GM12892 (cell line): ENCODE measurements around the gene PSPC1.
"Not testable (repeated sequence)": the region's sequence is repeated elsewhere in the genome, so short reads cannot be mapped to it uniquely, and the experiment has no call there.

ENCODE experiments used
- DNase-seq: peaks from one replicate; pipeline ENCODE4 v3.0.0; 2011; ENCODE audit not compliant: insufficient read length
- FAIRE-seq: peaks from 2 replicates; lab custom pipeline; 2011; peaks lifted over from hg19 to GRCh38; lab: Jason Lieb, UNC
- POLR2A ChIP-seq: IDR thresholded peaks from 2 replicates; pipeline ENCODE4 v1.6.1; 2011; ENCODE audit warnings: low read depth, low read length, control low read depth
- POLR2AphosphoS5 ChIP-seq: IDR thresholded peaks from 2 replicates; pipeline ENCODE4 v1.6.1; 2011; ENCODE audit warnings: low read depth, low read length, control low read depth
- TAF1 ChIP-seq: IDR thresholded peaks from 2 replicates; pipeline ENCODE4 v1.6.1; 2011; ENCODE audit warnings: low read depth, mild to moderate bottlenecking, control low read depth, low read length, borderline replicate concordance

PSPC1 gene

DNA sequence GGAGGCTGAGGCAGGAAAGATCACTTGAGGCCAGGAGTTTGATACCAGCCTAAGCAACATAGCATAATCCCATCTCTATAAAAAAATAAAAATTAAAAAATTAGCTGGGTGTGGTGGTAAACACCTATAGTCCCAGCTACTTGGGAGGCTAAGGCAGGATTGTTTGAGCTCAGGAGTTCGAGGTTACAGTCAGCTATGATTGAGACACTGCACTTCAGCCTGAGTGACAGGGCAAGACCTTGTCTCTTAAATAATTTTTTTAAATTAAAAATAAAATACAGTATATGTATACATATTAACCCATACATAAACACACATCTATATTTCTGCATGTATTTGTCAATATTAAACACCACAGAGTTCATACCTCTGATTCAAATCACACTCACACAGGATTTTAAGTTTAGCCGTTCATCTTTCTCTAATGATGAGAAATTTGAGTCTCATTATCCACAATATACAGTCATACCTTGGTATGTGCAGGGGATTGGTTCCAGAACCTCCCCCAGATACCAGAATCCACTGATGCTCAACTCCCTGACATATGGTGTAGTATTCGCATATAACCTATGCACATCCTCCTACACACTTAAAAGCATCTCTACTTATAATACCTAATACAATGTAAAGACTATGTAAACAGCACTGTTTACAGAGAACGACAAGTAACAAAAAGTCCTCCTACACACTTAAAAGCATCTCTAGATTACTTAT is 44.7 kb downstream of the PSPC1 start:
- FAIRE-seq (no peak), DNase-seq (no peak)
- TF ChIP-seq TAF1 (no peak), POLR2AphosphoS5 (no peak), POLR2A (no peak)

DNA sequence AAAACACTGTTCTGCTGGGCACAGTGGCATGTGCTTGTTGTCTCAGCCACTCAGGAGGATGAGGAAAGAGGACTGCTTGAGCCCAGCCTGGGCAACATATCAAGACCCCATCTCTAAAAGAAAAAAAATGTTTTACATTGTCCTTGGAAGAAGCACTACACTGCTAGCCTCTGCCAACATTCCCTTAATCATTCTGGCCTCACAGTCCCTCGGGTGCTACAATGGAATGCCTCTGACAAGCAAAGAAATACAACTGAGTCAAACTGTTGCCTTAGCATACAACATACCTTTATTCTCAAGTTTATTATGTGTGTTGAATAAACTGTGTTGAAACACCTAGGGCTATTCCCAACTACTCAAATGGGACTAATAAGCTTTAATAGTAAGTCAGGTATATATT is 56.1 kb downstream of the PSPC1 start:
- no peak for FAIRE-seq
- DNase-seq = no peak
- TF ChIP-seq POLR2AphosphoS5 (no peak), POLR2A (no peak), TAF1 (no peak)

DNA sequence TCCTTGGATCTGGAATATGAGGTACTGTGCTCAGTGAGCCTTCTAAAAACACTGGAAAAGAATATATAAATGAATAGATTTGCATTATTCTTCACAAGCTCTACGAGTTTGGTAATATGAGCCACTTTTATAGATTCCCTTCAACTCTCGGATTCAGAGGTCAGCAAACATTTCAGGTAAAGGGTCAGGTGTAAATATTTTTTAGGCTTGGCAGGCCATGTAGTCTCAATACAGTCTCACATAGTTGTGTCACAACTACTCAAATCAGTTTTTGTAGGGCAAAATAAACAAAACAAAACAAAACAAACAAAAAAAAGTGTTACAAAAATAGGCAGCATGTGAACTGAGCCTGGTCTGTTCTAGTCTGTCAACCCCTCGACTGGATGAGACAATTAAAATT is 57.4 kb downstream of the PSPC1 start:
- FAIRE-seq (no peak), DNase-seq (no peak)
- no peak for TF ChIP-seq TAF1
- no peak for TF ChIP-seq POLR2A
- TF ChIP-seq POLR2AphosphoS5 = no peak

DNA sequence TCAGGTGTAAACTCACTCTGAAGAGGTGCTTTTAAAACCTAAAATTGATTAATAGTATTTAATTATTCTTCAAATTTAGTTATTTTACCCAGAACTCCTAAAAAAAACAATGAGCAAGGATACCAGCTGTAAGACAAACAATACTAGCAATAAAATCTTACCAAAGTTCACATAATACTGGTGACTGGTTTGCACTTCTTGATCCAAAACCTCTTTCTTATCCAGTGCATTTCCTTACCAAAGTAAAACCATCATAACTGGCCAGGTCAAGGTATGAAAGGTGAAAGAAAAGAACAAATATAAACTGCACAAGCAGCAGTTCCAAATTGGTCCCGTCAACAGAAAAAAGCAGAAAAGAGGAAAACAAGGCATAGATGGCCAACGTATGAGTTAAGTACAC is 62.7 kb downstream of the PSPC1 start:
- FAIRE-seq = no peak

DNA sequence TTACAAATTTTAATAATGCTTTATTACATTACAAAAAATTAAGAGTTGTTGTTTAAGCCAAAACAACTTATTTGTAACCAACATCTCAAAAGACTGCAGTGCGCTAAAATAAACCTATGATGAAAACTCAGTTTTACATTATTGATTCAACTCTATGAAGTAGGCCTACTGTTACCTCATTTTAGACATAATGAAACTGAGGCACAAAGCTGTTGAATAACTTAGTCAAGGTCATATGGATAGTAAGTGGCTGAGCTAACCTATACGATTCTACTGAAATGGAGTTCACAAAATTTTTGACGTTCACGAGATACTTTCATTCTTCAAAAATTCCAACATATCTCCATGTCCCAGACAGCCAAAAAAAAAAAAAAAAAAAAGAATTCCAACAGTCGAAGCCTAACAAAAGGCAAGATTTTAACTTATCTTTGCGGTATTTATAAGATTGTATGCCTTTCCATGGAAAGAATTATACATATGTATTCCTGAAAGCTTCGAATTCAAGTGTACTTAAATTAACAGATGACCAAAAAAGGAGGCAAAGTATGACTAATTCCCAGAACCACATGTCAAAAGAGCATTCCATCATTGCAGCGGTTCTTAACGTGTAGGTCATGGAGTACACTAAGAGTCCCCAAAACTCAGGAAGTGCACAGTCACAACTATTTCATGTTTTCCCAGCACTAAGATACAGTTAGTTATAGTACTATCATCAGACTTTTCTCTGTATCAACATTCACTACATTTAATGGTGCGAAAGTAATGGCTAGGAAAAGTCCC is 69.4 kb downstream of the PSPC1 start:
- no peak for TF ChIP-seq POLR2A
- no peak for TF ChIP-seq TAF1
- no peak for TF ChIP-seq POLR2AphosphoS5
- FAIRE-seq (no peak), DNase-seq (no peak)

More for the DNA sequence above, 62.7 kb downstream of the PSPC1 start:
- DNase-seq = no peak
- no peak for TF ChIP-seq POLR2A
- no peak for TF ChIP-seq TAF1
- no peak for TF ChIP-seq POLR2AphosphoS5

DNA sequence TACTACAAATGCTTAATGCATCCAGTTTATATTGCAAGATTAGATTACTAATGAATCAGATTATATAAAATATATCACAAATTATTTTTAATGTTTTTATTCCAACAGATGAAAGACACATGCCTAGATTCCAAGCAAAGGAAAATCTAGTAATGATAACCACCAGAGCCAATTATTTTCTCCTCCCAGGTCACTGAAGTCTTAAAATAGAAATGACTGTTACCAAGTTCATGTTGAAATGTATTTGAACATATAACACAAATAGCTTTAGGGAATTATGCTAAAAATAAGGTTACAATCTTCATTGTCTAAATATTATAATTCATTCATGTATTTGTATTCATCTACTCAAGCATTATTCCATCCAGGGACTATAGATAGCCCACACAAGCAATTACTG is 73.0 kb downstream of the PSPC1 start:
- not testable (repeated sequence) for DNase-seq, FAIRE-seq

DNA sequence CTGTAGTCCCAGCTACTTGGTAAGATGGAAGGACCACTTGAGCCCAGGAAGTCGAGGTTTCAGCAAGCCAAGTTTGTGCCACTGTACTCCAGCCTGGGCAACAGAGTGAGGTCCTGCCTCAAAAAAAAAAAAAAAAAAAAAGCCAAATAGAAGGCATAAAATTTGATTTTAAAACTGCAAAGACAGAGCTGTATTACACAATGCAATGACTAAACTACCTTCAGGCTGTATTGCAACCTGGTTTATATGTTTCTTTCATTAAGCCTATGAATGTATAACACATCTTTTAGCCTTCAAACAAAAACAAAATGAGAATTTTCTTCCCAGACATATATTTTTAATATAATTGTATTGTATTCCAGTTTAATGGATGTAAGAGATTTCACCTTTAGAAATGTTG is 73.7 kb downstream of the PSPC1 start:
- not testable (repeated sequence) for FAIRE-seq, DNase-seq

DNA sequence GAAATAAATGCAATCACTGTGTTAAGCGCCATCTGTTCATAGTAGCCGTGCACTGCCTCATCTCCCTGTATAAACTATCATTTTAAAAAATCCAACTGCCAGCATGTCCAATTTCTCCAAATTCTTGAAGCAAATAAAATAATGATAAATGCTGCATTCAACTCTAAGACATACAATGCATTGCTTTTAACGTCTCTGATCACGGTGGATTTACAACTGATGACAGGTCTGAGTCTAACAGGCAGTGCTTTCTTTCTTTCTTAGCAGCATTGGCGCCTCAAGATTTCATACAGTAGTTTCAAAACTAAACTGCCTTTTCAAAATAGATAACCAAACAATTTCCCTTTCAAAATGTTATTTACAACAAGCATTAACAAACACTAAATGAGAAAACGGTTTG is 78.5 kb downstream of the PSPC1 start:
- FAIRE-seq = not testable (repeated sequence)

DNA sequence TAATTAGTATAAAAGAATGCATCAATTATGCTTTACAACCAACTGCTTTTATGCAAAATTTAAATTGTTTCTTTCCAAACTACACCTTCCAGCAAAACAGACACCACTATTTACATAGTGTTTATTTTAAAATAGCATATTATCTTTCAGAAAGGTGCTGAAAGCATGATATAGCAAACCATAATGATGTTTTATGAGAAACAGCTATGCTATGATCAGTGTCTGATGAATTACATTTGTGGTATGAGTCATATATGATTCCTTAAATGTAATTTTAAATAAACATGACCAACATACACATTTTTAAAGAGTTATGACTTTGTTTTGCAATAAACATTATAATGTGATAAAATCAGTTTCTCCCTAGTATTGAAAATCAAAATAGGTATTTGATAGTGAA is 81.1 kb downstream of the PSPC1 start:
- DNase-seq, FAIRE-seq: not testable (repeated sequence)

More for the DNA sequence above, 78.5 kb downstream of the PSPC1 start:
- not testable (repeated sequence) for DNase-seq

DNA sequence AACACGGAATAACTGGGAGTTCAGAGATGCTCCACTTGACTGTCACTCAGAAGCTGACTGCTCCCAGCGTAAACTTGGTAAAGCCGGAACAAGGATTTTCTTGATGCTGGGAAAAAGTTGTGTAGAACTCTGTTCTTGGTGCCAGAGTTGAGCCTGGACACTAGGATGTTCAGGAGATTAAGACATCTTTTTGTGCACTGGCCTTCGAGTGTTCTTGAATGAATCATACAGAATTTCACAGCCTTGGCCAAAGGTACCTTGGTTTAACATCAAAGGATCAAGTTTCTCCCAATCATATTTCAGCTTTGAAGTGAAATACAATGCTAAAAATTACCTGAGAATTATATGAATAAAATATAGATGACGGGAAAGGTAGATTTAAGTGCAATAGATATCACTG is 81.8 kb downstream of the PSPC1 start:
- not testable (repeated sequence) for FAIRE-seq, DNase-seq

DNA sequence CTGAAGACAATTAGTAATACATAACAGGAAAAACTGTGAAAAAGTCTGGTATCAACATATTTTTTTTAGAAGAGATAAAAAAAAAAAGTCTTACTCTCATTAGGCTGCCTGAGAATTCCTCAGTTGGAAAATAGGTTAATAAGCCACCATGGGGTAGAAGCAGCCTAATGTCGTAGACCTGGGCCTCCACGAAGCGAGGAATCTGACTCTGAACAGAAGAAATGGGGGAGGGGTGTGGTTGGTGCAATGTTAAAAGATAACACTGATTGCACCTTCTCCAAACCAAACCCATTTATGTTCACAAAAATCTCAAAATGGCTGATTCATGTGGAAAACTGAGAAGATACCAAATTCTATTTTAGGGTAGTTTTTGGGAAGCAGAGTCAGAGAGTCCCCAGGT is 86.9 kb downstream of the PSPC1 start:
- DNase-seq (no peak), FAIRE-seq (no peak)
- TF ChIP-seq TAF1 = no peak
- no peak for TF ChIP-seq POLR2A
- no peak for TF ChIP-seq POLR2AphosphoS5

DNA sequence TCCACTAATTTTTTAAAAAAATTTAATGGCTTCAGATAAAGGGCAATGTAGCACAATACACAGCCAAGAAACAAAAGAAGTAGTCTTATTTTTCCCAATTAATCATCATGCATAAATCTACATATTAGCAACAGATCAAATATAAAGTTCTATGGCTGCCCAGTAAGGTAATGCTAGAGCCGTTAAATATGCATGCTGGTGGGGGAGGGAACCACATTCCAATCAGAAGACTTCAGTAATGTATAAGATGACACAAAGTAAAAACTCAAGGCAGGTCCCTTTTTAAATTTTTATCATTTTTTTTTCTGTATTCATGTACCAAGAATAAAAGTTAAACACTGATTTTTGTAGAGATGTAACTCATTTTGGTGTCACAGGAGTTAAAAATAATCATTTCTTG is 87.3 kb downstream of the PSPC1 start:
- FAIRE-seq = no peak
- TF ChIP-seq POLR2A (no peak), TAF1 (no peak), POLR2AphosphoS5 (no peak)
- no peak for DNase-seq

DNA sequence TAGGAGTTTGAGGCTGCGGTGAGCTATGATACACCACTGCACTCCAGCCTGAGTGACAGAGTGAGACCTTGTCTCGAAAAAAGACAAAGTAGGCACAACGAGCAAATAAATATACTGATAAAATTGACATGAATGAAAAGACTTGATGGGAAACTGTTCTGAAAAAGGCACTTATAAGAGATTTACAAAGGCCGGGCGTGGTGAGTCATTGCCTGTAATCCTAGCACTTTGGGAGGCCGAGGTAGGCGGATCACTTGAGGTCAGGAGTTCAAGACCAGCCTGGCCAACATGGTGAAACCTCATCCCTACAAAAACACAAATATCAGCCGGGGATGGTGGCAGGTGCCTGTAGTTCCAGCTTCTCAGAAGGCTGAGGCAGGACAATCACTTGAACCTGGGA is 91.3 kb downstream of the PSPC1 start:
- FAIRE-seq, DNase-seq: not testable (repeated sequence)
